GM10847 (cell line): Measurements from ENCODE around the gene SLC44A4.

Source experiments
- POLR2A ChIP-seq: IDR thresholded peaks from 2 replicates; pipeline ENCODE4 v1.6.1; 2011; ENCODE audit not compliant: insufficient read length; ENCODE audit errors: extremely low read depth

Gene SLC44A4

DNA sequence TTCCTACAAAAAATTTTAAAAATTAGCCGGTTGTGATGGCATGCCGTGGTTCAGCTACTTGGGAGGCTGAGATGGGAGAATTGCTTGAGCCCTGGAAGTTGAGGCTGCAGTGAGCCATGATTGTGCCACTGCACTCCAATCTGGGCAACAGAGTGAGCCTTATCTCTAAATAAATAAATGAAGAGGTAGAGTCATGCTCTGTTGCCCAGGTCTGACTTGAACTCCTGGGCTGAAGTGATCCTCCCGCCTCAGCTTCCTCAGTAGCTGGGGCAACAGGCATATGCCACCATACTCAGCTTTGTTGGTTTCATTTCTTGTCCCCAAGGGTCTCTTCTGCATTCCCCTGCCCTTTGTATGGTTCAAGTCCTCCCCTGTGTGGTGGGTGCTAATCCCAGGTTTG, 34.3 kb downstream of the SLC44A4 start:
- no peak for TF ChIP-seq POLR2A

DNA sequence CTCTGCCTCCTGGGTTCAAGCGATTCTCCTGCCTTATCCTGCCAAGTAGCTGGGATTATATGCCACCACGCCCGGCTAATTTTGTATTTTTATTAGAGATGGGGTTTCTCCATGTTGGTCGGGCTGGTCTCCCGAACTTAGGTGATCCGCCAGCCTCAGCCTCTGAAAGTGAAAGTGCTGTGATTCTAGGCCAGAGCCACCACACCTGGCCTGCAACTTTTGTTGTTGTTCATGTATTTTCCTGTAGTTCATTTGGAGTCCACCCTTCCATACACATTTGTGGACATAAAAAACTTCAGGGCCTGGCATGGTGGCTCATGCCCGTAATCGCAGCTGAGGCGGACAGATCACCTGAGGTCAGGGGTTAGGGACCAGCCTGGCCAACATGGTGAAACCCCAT, 36.7 kb downstream of the SLC44A4 start:
- no peak for TF ChIP-seq POLR2A

DNA sequence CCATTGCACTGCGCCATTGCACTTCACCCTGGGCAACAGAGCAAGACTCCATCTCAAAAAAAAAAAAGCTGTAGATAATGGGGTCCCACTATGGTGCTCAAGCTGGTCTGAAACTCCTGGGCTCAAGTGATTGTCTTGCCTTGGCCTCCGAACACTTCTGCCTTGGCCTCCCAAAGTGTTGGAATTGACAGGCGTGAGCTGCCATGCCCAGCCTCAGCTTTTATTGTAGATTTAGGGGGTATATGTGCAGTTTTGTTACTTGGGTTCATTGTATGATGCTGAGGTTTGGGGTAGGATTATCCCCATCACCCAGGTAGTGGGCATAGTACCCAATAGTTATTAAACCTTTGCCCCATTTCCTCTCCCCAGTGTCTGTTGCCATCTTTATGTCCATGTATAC, 39.8 kb downstream of the SLC44A4 start:
- TF ChIP-seq POLR2A = no peak

GRCh38 chr6:31837369-31838113, 41.3 kb downstream of the SLC44A4 start:
- TF ChIP-seq POLR2A = no peak

DNA sequence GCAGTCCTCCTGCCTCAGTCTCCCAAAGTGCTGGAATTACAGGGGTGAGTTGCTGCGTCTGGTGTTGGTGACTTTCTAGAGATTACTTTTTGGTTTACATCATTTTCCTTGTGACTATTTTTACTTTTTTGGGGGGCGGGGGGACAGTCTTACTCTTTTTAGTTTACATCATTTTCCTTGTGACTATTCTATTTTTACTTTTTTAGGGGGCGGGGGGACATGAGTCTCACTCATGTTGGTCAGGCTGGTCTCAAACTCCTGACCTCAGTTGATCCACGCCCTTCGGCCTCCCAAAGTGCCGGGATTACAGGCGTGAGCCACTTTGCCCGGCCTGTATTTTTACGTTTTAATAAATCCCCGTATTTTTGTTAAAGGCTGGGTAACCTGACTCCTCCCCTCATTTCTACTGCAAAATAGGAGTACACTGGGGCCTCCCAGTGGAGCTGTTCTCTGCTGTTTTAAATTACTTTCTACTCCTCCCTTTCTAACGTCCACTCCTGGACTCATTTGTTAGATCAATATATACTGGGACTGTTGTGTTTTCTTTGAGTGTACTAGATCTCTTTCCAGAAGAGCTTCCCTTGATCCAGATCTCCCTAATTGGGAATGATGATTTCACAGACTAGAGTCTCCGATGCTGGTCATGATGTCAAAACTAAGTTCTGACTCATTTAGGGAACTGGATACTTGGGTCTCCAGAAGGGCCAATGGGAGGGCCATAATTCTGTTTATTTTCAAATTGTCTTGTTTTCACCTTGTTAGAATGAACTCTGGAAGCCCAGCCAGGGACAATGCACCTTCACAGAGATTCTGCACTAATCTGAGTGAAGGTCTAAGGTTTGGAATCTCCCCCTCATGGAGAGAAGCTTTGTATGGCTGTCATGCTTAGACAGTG, 42.1 kb downstream of the SLC44A4 start:
- no peak for TF ChIP-seq POLR2A

DNA sequence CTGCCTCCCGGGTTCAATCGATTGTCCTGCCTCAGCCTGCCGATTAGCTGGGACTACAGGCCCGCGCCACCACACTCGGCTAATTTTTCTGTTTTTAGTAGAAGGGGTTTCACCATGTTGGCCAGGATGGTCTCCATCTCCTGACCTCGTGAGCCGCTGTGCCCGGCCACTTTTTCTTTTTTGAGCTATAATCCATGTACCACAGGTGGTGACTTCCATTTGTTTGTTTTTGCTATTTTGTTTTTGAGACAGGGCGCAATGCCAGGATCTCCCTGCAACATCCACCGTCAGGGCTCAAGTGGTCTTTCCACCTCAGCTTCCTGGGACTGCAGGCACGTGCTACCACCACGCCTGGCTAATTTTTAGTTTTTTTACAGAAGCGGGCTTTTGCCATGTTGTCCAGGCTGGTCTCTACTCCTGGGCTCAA, 42.7 kb downstream of the SLC44A4 start:
- no peak for TF ChIP-seq POLR2A

DNA sequence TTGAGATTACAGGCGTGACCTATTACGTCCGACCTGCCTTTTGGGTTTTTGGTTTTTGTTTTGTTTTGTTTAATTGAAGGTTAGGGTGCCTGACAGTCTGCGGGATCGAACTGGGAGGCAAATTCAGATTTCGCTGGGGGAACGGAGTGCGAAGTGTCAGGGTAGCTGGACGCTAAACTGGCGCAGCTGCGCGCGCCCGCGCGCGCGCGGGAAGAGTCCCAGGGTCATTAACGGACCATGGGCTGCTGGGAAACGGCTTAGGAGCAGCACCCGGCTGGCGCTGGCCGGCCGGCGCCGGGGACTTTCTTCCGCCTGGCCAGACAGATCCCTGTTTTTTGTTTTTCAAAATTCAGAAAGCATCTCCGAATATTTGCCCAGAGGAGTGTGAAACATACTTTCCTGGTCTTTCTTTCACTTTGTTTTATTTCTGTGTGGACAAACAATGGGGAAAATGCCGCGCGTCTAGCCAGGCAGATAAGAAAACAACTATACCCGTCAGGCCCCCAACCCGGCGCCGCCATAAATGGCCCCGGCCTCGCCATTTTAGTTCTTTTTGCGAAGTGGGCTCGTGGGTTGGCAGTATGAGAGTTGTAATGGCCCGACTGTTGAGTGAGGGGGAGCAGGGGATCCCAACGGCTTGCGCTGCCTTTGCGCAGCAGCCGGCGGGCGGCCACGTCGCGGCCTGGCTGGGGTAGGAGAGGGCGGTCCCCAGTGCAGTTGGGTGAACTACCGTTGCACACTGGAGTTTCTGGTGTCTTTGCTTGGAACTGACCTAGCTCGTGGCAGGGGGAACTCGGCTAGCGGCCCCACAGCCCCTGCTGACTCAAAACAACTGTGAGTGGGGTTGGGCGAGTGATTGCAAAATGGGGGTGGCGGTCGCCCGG, 44.2 kb downstream of the SLC44A4 start:
- peak; percentile 98 for TF ChIP-seq POLR2A

GRCh38 chr6:31831350-31832215, 47.2 kb downstream of the SLC44A4 start:
- no peak for TF ChIP-seq POLR2A

DNA sequence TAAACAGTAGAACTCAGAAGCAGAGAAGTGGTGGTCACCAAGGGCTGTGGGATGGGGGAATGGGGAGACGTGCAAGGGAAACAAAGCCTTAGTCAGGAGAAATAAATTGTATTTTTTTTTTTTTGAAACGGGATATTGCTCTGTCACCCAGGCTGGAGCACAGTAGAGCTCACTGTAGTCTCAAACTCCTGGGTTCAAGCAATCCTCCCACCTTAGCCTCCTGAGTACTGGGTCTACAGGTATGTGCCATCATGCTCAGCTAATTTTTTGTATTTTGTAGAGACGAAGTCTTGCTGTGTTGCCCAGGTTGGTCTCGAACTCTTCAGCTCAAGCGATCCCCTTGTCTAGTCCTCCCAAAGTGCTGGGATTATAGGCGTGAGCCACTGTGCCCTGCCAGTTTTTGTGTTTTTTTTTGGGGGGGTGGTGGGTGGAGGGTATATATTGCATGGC, 47.9 kb downstream of the SLC44A4 start:
- TF ChIP-seq POLR2A = no peak

DNA sequence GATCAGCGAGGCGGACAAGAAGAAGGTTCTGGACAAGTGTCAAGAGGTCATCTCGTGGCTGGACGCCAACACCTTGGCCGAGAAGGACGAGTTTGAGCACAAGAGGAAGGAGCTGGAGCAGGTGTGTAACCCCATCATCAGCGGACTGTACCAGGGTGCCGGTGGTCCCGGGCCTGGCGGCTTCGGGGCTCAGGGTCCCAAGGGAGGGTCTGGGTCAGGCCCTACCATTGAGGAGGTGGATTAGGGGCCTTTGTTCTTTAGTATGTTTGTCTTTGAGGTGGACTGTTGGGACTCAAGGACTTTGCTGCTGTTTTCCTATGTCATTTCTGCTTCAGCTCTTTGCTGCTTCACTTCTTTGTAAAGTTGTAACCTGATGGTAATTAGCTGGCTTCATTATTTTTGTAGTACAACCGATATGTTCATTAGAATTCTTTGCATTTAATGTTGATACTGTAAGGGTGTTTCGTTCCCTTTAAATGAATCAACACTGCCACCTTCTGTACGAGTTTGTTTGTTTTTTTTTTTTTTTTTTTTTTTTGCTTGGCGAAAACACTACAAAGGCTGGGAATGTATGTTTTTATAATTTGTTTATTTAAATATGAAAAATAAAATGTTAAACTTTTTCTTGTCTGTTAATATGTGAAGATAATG, 49.0 kb downstream of the SLC44A4 start:
- TF ChIP-seq POLR2A = no peak

- TF ChIP-seq POLR2A = peak; percentile 98
Measured at GRCh38 chr6:31827286-31828079, 51.3 kb downstream of the SLC44A4 start, which contains the start of gene HSPA1B. Gene HSPA1B (plus strand): TSS chr6:31827738. CDS start chr6:31827951, 213 bp downstream.

DNA sequence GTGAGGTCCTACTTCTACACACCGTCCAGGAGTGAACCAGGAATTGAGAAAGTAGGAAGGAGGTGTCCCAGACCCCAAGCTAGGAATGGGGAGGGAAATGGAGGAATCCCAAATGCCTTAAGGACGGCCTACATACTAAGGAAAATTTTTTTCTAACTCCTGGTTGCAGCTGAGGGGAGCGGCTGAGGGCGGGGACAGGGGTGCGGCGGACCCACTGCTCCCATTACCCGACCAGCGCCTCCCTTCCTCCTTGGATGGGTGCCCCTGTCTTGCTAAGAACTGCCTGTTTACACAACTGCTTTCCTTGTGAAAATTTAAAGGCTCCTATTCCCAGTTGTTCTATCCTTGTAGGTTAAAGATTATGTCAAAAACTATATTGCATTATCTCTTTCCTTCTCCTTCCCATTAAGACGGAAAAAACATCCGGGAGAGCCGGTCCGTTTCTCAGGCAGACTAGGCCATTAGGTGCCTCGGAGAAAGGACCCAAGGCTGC, 52.0 kb downstream of the SLC44A4 start:
- TF ChIP-seq POLR2A = no peak

DNA sequence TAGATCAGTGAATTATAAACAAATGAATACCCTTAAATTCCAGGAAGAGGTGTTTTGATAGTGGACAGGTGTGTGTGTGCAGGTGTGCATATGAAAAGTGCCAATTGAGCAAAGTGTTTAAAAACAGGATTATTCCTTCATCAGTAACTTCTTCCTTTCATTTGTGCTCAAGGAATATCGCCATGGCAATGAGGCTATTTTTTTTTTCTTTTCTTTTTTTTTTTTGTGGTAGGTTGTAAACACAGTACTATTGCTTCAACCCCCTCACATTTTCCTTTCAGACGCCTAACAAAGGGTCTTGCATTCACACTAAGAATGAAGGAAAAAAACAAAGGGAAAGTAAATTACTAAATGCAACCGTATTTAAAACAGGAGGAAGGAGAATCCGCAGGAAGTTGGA, 53.2 kb downstream of the SLC44A4 start:
- TF ChIP-seq POLR2A = no peak
